Measurements from ENCODE around the gene ADGRL2. TPM values are rescaled to one million over a fixed set of nuclear protein-coding genes. Genes with fewer than 3 reads are reported as not detected.

The ADGRL2 gene
- polyA plus RNA-seq, 1 of the 3 experiments (the other 2 are of a cell fraction), result 40.3 TPM

DNA sequence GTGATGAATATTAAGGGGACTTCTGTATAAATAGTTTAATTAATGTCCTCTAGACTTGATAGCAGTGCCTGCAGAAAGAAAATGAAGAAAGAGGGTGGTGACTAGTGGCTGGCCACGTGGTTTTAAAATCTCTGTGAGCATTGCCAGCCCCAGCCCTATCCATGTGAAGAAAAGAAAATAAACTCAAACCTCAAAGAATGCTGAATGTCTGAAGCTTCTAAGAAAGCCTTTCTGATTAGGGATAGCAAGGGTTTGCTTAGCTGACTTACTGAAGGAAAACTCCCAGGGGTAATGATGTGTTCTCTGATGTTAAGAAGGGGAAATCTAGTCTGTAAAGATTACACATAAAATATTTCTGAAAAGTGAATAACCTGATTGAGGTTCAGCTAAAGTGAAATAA lies 31.8 kb downstream of the ADGRL2 start:
- CTCF ChIA-PET, result interaction anchor here (0.6 to 1.6 kb wide), 2 partner anchors 418 to 526 kb away, joined by 3 read pairs; no protein-coding TSS in a partner anchor
- Histone ChIP-seq H3K9me3 (no peaks in the 10 kb centered on the region), H3K4me3 (ENCODE audit: low read depth in 2 of 2, low read length in 1 of 2) (no peak overlapping the region), H3K79me2 (ENCODE audit: insufficient read depth) (peaks cover 95% of the 10 kb centered on the region), H3F3A (replicated peaks; ENCODE audit: insufficient read depth) (peaks cover 16% of the 10 kb centered on the region), H3K36me3 (replicated peaks in 1 of 2; ENCODE audit: control insufficient read depth in 1 of 2, insufficient read depth in 2 of 2, low read length in 1 of 2) (peaks cover 0 to 3% of the 10 kb centered on the region in 2 experiments), H3K9me2 (no peaks in the 10 kb centered on the region; the same call in 1 of the 2 replicates), H3K4me1 (ENCODE audit: control insufficient read depth in 1 of 2, insufficient read depth in 2 of 2, low read depth in 1 of 2, low read length in 1 of 2) (peaks cover 21 to 38% of the 10 kb centered on the region in 2 experiments), H4K20me1 (ENCODE audit: insufficient read depth) (peaks cover 58% of the 10 kb centered on the region; the same call in 1 of the 2 replicates), H3K9ac (no peak overlapping the region), H3K4me2 (no peak overlapping the region), H3K27ac (ENCODE audit: low read depth in 2 of 2, low read length in 1 of 2) (no peak overlapping the region), H3K27me3 (ENCODE audit: insufficient read depth) (no peaks in the 10 kb centered on the region), H2AFZ (ENCODE audit: low read depth) (no peak overlapping the region)
- TF ChIP-seq MXI1 (IDR thresholded peaks at IDR 0.05; ENCODE audit: low read depth, low read length) (no peak), FOXJ3 (CRISPR knock-in tag; IDR thresholded peaks at IDR 0.05) (no peak), EP300 (IDR thresholded peaks at IDR 0.05; ENCODE audit: borderline replicate concordance in 1 of 2, low read depth in 1 of 2, low read length in 1 of 2) (no peak), RAD21 (IDR thresholded peaks at IDR 0.05; ENCODE audit: low read length) (no peak), TCF12 (IDR thresholded peaks at IDR 0.05) (no peak), MEF2A (IDR thresholded peaks at IDR 0.05; ENCODE audit: borderline replicate concordance, low read depth) (no peak), CHD2 (IDR thresholded peaks at IDR 0.05; ENCODE audit: low read length, partially characterized antibody) (no peak), JUND (IDR thresholded peaks at IDR 0.05) (no peak), NRF1 (IDR thresholded peaks at IDR 0.05; ENCODE audit: low read depth, low read length) (no peak), YY1 (IDR thresholded peaks at IDR 0.05; ENCODE audit: low read depth) (no peak), RFX5 (IDR thresholded peaks at IDR 0.05; ENCODE audit: low read length) (no peak), TAF1 (IDR thresholded peaks at IDR 0.05; ENCODE audit: borderline replicate concordance, low read depth, low read length) (no peak), SMC3 (IDR thresholded peaks at IDR 0.05; ENCODE audit: low read depth, low read length) (no peak), POLR2AphosphoS5 (IDR thresholded peaks at IDR 0.05; ENCODE audit: low read depth, low read length) (no peak)
- TF ChIP-seq, protein P1, sequence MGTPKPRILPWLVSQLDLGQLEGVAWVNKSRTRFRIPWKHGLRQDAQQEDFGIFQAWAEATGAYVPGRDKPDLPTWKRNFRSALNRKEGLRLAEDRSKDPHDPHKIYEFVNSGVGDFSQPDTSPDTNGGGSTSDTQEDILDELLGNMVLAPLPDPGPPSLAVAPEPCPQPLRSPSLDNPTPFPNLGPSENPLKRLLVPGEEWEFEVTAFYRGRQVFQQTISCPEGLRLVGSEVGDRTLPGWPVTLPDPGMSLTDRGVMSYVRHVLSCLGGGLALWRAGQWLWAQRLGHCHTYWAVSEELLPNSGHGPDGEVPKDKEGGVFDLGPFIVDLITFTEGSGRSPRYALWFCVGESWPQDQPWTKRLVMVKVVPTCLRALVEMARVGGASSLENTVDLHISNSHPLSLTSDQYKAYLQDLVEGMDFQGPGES (IDR thresholded peaks at IDR 0.05; ENCODE audit: low read depth, low read length), result no peak
- TF ChIP-seq, protein P2, sequence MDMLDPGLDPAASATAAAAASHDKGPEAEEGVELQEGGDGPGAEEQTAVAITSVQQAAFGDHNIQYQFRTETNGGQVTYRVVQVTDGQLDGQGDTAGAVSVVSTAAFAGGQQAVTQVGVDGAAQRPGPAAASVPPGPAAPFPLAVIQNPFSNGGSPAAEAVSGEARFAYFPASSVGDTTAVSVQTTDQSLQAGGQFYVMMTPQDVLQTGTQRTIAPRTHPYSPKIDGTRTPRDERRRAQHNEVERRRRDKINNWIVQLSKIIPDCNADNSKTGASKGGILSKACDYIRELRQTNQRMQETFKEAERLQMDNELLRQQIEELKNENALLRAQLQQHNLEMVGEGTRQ (IDR thresholded peaks at IDR 0.05; ENCODE audit: borderline replicate concordance, low read depth, low read length), result no peak
- TF ChIP-seq, protein P3, sequence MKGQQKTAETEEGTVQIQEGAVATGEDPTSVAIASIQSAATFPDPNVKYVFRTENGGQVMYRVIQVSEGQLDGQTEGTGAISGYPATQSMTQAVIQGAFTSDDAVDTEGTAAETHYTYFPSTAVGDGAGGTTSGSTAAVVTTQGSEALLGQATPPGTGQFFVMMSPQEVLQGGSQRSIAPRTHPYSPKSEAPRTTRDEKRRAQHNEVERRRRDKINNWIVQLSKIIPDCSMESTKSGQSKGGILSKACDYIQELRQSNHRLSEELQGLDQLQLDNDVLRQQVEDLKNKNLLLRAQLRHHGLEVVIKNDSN (IDR thresholded peaks at IDR 0.05; ENCODE audit: borderline replicate concordance, low read depth), result no peak
- TF ChIP-seq, protein P4, sequence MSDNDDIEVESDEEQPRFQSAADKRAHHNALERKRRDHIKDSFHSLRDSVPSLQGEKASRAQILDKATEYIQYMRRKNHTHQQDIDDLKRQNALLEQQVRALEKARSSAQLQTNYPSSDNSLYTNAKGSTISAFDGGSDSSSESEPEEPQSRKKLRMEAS (IDR thresholded peaks at IDR 0.05; ENCODE audit: low read depth), result no peak
- TF ChIP-seq, protein P5, sequence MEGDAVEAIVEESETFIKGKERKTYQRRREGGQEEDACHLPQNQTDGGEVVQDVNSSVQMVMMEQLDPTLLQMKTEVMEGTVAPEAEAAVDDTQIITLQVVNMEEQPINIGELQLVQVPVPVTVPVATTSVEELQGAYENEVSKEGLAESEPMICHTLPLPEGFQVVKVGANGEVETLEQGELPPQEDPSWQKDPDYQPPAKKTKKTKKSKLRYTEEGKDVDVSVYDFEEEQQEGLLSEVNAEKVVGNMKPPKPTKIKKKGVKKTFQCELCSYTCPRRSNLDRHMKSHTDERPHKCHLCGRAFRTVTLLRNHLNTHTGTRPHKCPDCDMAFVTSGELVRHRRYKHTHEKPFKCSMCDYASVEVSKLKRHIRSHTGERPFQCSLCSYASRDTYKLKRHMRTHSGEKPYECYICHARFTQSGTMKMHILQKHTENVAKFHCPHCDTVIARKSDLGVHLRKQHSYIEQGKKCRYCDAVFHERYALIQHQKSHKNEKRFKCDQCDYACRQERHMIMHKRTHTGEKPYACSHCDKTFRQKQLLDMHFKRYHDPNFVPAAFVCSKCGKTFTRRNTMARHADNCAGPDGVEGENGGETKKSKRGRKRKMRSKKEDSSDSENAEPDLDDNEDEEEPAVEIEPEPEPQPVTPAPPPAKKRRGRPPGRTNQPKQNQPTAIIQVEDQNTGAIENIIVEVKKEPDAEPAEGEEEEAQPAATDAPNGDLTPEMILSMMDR (IDR thresholded peaks at IDR 0.05), result no peak
- POLR2A ChIA-PET, result no interaction called here
- WGBS (ENCODE audit: low lambda C conversion rate), result 75% methylated on average over 1 of the region's 1 CpG
- DNase-seq, result no peak

Measured in SK-N-SH (cell line).